Vagina (tissue), 2 donors: ENCODE data around the gene CYB5A.

Source experiments
- POLR2A ChIP-seq, 2 donors: fragments of 450-650 bp; IDR thresholded peaks; one replicate each; pipeline ENCODE4 v1.6.1; 2017; ENCODE audit warnings: antibody characterized with exemption in 2 of 2, mild to moderate bottlenecking in 2 of 2, moderate library complexity in 2 of 2
- POLR2AphosphoS5 ChIP-seq, 2 donors: sonication (generic); formaldehyde crosslinking; IDR thresholded peaks; one replicate each; pipeline ENCODE4 v1.9.0; 2017; ENCODE audit warnings: antibody characterized with exemption in 2 of 2, mild to moderate bottlenecking in 2 of 2, low read depth in 1 of 2; ENCODE audit not compliant: insufficient read depth in 1 of 2
- TF ChIP-seq, protein P1 (sequence below), 3 experiments: fragments of 450-650 bp in 2 of 3; fragments of 200-600 bp in 1 of 3; sonication (generic) in 1 of 3; IDR thresholded peaks; one replicate each; pipeline ENCODE4 v1.5.1; 2017 to 2019; ENCODE audit warnings: antibody characterized with exemption in 3 of 3, mild to moderate bottlenecking in 2 of 3, moderate library complexity in 2 of 3

DNA sequence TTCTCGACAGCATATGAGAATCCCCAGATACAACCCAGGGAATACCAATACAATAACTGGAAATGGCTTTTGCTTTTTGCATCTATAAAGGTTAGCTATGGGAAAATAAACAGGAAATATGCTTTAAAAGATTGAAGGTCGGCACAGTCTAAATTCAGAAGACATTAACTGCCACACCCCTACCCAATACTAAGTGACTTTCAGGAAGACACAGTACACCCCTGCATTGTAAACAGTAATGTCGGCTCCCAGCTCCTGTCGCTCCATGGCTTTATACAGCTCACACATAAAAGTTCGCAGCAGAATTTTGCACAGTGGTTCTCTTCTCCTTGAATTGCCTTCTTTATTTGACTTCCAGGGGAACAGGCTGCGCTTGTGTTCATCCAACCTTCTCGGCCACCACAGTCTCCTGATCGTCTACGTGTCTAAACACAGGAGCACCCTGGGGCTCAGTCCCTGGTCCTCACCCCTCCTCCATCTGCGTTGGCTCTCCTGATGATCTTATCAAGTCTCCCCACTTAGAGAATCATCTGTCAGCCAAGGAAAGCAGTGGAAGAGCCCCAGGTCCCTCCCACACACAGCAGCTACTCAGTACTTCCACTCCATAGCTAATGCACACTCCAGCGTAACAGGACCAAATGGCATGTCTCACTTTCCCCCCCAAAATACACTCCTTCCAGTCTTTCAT, 22.7 kb downstream of the CYB5A start:
- TF ChIP-seq, protein P1, sequence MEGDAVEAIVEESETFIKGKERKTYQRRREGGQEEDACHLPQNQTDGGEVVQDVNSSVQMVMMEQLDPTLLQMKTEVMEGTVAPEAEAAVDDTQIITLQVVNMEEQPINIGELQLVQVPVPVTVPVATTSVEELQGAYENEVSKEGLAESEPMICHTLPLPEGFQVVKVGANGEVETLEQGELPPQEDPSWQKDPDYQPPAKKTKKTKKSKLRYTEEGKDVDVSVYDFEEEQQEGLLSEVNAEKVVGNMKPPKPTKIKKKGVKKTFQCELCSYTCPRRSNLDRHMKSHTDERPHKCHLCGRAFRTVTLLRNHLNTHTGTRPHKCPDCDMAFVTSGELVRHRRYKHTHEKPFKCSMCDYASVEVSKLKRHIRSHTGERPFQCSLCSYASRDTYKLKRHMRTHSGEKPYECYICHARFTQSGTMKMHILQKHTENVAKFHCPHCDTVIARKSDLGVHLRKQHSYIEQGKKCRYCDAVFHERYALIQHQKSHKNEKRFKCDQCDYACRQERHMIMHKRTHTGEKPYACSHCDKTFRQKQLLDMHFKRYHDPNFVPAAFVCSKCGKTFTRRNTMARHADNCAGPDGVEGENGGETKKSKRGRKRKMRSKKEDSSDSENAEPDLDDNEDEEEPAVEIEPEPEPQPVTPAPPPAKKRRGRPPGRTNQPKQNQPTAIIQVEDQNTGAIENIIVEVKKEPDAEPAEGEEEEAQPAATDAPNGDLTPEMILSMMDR (IDR thresholded peaks at IDR 0.05) = no peak
- TF ChIP-seq POLR2AphosphoS5 (IDR thresholded peaks at IDR 0.05; ENCODE audit: insufficient read depth in 1 of 2, low read depth in 1 of 2) = no peak
- TF ChIP-seq POLR2A (IDR thresholded peaks at IDR 0.05) = no peak
